Stimulated activated CD8-positive, alpha-beta memory T cell treated with anti-CD3 and anti-CD28 coated beads, Interleukin-12 subunit alpha, Interleukin-12 subunit beta, amount 100 ng/mL, for 4 hours (primary cell): ENCODE results near the gene F13A1.

Experiments used
- DNase-seq: peaks from one replicate; pipeline ENCODE4 v3.0.0-alpha.2; 2020; ENCODE audit warnings: low read depth

The F13A1 gene

DNA sequence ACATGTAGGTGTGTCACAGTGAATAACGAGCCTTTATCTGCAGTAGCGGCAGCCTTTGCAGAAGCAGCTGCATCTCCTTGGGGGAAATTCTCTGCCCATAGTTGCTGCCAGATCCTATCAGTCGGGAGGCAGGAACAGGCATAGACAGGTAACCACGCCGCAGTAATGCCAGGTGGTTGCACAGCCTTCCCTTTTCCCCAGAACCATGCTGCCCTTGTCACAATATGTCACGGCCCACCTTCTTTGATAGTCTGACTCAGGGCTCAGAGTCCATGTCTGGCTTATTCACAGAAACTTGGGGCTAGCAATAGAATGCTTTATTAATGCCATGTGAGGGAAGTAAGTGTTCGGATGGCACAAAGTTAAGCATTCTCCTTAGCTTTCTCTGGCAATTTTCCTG is 76.6 kb downstream of the F13A1 start:
- DNase-seq = no peak

DNA sequence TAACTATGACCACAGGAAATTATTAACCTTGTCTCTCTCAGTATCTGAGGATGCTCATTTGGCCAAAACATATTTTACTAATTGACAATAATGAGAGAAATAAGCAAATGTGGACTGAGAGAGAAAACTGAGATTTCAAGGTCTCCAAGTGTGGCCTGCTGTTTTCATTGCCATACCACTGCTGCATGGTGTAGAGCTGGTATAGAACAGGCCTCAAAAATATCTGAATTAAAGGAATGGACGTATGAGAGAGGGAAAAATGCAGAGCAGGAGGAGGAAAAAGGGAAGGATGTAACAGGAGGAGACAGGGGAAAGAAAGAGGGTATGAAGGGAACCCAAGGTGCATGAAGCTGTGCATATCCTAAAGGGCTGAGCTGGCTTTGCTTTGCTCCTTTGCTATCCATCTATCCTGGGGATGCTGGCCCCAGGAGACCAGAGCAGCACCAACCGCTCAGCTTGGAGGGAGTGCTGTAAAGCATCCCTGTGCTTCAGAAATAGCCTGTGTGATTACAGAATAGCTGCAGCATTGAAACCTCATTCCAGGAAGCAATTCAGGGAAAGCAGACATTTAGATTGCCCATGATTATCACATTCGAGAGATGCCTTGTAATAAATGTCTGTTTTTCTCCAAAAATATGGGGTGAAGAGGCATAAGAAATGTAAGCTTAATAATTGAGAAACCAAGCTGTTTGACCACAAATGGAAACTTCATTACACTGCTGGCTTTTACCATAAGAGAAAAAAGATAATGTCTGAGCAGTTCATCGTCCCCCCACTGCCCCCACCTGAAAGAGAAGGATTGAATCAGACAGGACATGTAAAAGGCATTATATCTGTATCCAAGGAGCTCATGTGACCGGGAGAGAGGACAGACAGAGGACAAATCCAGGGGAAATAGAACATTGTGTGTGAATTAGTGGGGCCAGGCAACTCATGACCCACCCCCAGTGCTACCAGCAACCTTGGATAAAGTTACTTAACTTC is 80.6 kb downstream of the F13A1 start:
- no peak for DNase-seq

DNA sequence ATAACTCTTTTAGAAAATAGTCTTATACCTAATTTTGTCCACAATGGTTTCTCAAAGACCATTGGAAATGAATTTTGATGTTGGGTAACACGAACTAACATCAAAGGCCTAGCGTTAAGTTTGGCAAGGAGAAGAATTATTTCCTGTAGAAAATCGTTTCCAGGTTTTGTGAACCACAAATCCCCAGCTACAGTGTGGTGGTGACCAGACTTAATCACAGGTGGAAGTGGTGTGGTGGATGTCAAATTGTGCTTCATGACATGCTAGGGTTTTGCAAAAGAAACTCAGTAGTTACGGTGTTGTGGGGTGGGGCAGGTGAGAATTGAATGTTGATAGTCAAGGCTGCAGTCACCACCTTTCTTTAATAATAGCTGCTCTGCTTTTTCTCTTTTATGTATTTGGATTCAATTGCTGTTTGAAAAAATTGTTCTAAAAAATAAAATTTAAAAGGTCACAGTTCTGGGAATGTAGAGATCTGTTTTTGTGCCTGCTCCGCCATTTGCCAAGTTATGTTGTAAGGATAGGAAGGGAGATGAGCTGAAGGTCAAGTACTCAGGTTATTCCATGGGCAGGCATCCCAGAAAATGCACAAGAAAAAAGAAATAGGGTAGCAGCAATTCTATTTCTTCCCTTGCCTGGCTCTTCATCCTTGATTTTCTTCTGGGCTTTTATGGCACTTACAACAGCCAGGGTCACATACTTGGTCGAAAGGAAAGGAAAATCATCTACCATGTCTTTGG is 83.6 kb downstream of the F13A1 start:
- no peak for DNase-seq

DNA sequence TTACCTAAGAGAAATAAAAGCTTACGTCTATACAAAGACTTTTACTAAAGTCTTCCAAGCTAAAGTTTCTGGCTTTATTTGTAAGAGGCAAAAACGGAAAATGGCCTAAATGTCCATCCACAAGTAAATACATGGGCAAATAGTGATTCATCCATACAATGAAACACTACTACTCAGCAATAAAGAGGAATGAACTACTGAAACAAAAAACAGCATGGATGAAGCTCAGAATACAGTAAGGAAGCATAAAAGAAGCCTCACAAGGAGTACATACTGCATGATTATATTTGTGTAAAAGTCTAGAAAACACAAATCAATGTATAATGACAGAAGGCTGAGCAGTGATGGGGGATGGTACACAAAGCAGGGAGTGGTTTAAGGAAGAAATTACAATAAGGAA is 84.7 kb downstream of the F13A1 start:
- DNase-seq = no peak

DNA sequence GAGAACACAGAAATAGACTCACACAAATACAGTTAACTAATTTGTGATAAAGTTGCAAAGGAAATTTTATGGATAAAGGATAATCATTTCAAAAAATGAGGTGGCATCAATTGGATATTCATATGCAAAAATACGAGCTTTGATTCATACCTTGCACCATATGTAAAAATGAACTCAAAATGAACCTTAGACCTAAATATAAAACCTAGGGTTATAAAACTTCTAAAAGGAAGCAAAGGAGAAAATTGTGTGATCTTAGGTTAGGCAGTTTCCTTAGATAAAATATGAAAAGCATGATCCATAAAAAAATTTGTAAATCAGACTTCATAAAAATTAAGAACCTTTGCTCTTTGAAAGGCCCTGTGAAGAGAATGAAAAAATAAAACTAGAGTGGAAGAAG is 85.5 kb downstream of the F13A1 start:
- no peak for DNase-seq

DNA sequence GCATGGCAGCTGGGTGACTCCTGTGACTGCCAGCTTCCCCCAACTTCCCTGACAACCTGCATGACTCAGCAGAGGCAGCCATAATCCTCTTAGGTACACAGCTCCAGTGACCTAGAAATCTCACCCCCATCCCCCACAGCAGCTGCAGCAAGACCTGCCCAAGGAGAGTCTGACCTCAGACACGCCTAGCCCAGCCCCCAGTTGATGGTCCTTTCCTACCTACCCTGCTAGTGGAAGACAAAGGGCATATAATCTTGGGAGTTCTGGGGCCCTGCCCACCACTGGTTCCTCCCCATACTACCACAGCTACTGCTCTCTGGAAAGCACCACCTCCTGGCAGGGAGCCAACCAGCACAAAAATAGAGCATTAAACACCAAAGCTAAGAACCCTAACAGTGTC is 90.2 kb downstream of the F13A1 start:
- no peak for DNase-seq

DNA sequence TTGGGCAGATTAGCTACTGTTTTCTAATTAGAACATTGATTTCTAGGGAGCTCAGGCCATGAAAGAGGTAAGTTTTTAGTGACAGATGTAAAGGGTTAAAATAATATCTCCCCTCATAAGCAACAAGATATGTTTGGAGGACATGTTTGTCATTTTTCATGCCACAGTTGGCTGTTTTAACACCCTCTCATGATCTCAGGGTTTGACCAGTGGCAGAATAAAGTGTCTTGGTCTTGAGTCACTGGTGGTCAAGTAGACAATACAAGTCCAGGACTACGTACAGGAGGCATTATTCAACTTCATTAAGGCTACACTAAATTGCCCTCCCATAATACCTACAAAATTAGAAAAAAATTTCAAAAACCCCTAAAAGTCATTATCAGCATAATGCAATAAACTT is 92.6 kb downstream of the F13A1 start:
- no peak for DNase-seq

DNA sequence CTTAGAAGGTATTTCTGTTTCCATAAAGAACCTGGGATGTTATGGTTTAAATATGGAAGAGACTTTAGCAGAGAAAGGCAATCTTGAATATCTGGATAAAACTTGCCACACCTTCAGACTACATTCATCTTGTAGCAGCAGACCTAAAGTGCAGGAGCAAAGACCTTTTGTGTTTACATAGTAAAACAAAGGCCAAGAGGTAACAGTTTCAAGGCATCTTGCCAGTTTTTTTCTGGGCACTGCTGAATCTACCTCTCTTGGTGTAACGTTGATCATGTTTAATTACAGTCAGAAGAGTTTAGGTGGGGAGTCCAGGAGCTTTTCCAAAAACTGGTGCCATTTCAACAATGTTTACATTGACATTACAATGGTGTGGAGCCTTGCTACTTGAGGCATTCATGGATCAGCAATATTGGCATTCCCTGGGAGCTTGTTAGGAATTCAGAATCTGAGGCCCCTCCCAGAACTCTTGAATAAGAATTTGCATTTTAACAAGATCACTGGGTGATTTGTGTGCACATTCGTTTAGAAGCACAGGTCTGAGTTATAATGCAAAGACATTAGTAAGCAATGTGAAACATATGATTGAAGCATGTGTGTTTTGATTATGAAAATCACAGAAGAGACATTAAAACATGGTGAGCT is 94.5 kb downstream of the F13A1 start:
- no peak for DNase-seq

DNA sequence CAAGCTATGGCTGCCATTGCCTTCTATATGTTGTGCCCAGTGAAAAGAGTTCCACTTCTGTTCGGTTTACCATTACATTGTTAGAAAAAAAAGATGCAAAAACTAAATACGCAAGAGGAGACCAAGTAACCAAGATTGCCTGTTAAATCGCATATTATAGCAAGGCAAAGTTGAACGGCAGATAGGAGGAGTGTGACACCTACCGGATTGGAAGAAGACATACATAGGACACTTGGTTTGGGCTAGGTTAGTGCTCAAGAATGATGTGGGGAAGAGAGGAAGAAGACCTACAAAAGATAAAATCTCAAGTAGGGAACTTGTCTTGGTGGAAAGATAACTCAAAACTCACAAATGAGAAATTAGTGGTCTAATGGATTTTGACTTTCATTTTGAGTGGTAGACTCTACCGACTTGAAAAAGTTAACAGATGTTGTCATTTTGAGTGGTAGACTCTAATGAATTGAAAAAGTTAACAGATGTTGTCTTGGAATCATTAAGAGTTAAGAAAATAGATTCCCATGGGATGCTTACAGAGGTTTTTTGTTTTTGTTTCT is 95.5 kb downstream of the F13A1 start:
- DNase-seq = no peak

DNA sequence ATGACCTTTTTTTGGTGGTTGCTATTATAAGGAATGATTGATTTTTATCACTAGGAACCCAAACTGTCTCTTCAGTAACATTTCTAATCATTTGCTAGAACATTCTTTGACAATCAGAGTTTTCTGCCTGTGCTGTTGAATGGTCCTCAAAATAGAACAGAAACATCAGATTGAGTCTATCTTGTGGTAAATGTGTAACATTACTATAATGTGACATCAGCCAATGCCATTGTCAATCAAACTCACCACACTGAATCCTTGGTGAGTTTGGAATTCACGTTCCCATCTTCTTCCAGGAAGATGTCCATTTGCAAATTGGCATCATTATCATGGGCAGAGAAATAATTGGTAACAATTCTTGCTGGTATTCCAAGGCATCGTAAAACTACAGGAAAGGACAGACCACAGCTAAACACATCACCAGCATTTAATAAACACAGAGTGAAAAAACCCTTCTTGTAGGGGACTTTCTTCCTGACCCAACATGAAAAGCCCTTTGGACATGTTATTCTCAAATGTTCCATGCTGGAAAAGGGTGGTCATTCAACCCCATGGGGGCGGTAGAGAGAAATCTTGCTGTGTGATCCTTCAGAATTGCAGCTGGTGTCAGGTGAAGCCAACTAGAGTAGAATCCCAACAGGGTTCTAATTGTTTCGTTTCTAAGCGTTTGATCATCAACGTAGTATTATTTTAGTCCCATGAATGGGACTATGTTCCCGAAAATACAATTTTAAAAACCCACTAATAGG is 98.5 kb downstream of the F13A1 start:
- no peak for DNase-seq

DNA sequence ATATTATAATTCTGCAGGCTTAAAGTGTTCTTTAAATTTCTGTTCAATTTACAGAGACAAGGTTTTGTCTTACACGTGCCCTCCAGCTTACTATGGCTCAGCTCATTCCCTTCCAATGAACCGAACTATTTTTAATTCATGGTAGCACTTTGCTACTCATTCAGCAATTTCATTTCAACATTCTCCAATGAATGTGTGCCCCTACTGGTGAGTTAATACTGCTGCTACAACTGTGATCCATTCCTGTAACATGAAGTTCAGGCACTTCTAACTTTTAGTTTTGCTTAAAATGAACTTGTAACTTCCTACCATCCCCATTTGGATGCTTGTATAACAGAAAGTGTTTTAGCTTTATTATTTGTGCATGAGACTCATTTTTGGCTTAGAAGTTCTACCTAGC is 99.7 kb downstream of the F13A1 start:
- no peak for DNase-seq

DNA sequence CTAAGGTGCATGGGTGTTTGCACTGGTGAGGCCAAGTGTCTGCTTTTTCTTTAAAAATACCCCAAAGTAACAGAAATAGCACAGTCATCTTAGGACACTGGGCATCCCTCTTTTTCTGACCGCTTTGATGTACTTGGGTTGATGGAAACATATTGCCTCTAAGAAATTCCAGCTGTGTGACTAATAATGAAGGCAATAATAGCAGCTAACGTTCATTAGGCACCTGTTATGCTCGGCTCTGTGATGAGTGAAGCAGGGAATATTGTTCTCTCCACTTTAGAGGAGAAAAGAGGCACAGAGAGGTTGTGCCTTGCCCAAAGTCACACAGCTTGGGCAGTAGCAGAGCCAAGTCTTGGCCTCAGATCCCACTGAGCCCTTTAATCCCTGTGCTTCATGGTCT is 100.7 kb downstream of the F13A1 start:
- no peak for DNase-seq

DNA sequence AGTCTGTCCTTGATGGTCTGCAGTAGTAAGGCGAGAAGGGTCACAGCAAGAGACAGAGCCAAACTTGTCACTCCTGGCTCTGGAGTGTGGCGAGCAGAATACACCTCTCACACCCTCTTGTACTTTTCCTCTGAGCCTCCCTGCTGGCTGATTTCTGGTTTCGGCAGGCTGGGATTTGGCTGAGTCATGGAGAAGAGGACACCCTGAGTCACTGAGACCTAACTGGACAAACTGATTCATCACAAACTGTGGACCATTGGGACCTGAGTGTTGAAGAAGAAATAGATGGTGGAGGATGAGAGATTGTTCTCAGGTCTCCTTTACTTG is 101.7 kb downstream of the F13A1 start:
- DNase-seq = no peak

DNA sequence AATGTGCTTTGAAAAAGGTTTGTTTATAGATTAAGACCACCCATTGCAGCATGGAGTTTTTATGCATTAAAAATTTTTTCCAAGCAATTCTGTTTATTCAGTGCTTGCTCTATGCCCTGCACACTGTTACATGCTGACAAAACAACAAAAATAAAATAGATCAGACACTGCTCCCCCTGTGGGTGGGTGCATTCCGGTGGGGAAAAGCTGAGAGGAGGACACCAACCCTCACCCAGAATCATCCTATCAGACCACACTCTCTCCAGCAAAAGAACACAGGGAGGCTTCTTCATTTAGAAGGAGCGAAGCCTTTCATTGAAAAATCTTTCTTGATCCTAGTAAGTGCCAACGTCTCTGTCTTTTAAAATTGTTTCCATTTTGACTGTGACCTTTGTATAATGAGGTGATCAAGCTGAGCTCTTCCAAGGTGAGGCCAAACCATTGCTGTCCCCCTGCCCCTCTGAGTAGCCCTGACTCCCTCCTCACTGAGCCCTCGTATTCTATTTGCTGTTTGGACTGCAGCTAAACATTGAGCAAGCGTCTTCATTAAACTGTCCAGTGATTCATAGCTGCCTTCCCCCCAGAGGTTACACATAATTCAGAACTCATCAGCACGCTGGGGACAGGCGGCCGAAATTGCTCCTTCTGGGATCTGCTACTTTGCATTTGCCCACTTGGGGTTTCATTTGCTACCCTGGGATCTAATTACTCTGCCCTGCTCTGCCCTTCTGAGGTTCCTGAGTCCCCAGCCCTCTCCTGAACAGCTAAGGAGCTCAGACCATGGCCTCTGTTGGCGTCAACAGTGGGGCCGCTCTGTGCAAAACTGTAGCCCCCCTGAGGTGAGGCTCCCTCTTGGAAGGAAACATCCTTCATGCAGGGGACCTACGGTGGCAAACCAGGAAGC is 102.4 kb downstream of the F13A1 start:
- no peak for DNase-seq

DNA sequence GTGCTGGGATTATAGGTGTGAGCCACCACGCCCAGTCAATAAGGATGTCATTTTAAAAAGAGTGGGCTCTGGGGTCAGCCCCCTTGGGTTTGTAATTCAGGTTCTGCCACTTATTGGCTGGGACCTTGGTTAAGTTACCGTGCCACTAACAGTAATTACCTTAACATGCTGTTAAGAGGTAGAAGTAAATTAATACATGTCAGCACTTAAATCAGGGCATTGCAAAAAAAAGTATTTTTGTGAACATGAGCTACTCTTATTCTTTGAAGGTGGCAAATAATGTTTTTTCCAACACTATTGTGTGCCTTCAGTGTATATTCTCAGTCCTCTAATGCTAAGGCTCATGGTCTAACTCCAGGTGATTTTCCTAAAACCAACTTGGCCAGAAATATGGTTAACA is 109.5 kb downstream of the F13A1 start:
- no peak for DNase-seq

DNA sequence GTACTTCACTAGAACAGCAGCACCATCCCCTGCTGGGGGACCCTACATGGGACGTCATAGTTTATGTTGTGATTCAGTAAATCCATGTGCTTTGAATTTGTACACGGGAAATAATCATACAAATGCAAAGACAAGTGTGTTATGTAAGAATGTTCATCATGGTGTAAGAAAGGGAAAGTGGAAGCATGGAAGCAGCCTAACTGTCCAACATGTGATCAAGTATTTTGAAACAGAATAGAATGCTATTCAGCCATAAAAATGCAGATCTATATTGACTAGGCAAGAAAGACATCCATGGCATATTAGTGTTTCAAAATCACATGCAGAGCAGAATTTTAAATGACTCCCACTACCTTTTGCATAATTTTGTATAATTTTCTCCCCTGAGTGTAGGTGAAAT is 117.6 kb downstream of the F13A1 start:
- no peak for DNase-seq

DNA sequence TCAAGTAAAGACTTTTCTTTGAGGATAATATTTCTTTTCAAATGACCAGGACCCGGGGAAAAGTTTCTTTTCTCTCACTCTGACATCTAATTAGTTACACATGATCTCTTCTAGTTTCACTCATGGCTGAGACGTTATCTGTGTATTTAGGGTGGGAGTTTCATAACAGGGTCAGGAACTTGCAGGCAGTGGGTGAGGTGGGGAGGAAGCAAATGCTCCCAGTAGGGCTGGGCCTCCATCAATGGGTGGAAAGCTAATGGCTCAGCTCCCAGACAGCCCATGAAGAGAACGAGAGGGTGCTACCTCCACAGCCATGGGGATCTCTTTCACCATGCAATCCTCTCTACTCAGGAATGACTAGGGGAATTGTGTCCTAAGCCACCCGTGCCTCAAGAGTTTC is 119.3 kb downstream of the F13A1 start:
- no peak for DNase-seq

DNA sequence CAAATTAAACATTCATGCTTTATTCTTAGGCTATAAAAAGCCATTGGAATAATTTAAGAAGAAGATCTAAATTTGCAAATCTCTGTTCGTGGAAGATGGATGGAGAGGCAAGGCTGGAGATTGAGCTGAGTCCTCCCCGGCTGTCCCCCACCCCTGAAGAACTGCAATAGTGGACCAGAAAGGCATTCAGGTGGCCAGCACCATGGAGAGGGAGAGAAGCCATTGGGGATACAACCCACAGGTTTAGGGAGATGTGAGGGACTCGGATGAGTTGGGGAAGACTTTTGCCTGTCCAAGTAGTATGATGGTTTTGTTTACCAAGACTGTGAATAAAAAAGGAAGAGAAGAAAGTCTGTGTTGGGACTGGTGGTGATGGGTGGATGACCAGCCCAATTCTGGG is 120.8 kb downstream of the F13A1 start:
- no peak for DNase-seq

DNA sequence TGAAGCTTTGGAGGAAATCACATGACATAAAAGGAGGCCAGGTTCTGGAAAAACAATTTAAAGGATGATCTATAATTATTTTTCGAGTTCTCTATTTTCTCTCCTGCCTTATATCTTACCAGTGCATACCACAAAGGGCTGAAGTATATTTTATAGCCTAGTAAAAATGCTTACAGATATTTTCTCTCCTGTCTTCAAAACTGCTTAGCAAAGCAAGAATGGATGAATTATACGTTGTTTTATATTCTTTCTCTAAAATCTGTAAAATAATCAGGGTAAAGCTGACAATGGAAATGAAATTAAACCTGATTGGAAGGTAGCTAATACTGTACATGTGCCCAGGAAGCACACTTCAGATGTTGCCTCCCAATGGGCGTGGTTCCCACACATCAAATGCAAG is 123.7 kb downstream of the F13A1 start:
- no peak for DNase-seq

DNA sequence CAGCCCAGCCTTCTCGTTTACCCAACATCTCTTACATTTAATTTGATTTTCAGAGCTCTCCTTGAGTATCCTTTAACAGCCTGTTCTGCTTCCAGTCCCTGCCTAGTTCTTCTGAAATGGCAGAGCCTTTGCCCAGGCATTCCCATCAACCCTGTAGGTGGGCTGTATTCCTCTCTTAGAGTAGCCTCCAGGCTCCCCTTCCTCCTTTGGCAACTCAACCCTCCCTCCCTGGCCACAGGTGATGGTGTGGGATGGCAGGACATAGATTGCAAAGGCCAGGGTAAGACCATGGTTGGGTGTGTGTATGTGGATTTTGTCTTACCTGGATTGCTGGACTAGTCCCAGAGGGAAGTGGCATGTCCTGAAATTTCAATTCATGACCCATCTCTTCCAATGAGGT is 125.4 kb downstream of the F13A1 start:
- no peak for DNase-seq

DNA sequence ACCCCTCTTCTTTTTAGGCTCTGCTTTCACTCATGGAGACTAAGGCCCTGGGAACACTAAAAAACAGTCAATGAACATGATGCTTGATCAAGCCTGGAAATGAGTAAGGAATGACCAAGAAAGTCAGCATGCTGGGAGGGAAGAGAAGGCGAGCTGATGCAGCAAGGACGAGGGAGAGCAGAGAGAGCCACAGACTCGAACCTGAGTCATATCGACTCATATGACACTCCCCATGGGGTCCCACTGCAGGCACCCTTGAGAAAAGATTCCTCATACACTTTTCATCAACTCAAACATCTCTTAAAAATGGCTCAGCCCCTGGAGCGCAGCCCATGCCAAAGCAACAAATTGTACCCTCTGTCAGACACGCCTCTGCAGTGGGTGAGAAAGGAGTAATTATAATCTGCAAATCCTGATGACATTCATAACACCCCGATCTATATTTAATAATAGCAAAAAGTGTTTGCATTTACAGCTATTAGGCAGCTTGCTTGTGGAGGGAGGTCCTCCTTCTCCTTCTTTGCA is 127.2 kb downstream of the F13A1 start:
- DNase-seq = no peak
